Endothelial cell (in vitro differentiated cells): ENCODE measurements around the gene TADA3. TPM values are rescaled to one million over a fixed set of nuclear protein-coding genes. Genes with fewer than 3 reads are reported as not detected.

Experiments used
- DNase-seq: peaks from one replicate; pipeline ENCODE4 v3.0.0; 2021; ENCODE audit warnings: low spot score
- H3K27ac Mint-ChIP-seq: one replicate; pipeline ENCODE4 v1.8.0; 2021; ENCODE audit warnings: mixed read lengths, inconsistent platforms; ENCODE audit not compliant: unreplicated experiment
- H3K27me3 Mint-ChIP-seq: one replicate; pipeline ENCODE4 v1.8.0; 2021; ENCODE audit warnings: mild to moderate bottlenecking, moderate library complexity, mixed read lengths, inconsistent platforms; ENCODE audit not compliant: unreplicated experiment
- H3K36me3 Mint-ChIP-seq: one replicate; pipeline ENCODE4 v1.8.0; 2021; ENCODE audit warnings: mild to moderate bottlenecking, low read depth, mixed read lengths, inconsistent platforms; ENCODE audit not compliant: unreplicated experiment
- H3K4me1 Mint-ChIP-seq: one replicate; pipeline ENCODE4 v1.8.0; 2021; ENCODE audit warnings: mild to moderate bottlenecking, mixed read lengths, inconsistent platforms; ENCODE audit not compliant: unreplicated experiment
- H3K4me3 Mint-ChIP-seq: one replicate; pipeline ENCODE4 v1.8.0; 2021; ENCODE audit warnings: mild to moderate bottlenecking, mixed read lengths, inconsistent platforms; ENCODE audit not compliant: unreplicated experiment
- H3K9me3 Mint-ChIP-seq: one replicate; pipeline ENCODE4 v1.8.0; 2021; ENCODE audit warnings: mixed read lengths, inconsistent platforms; ENCODE audit not compliant: unreplicated experiment
- total RNA-seq: library from RNA; stranded (reverse); fragmentation: NEBNext Ultra II Directional; extraction: Animal tissue kit (Norgen Biotek cat#: 25700); gene quantifications from one replicate; pipeline ENCODE4 v1.2.1, GENCODE V29; 2021; ENCODE audit not compliant: unreplicated experiment
- TF ChIP-seq, protein P1 (sequence below): fragments of 200-600 bp; sonication (generic); IDR thresholded peaks from one replicate; pipeline ENCODE4 v1.5.0; 2021; ENCODE audit warnings: antibody characterized with exemption; ENCODE audit not compliant: unreplicated experiment

Gene TADA3
- total RNA-seq, 1 donor from 2014 or later = 35.4 TPM

DNA sequence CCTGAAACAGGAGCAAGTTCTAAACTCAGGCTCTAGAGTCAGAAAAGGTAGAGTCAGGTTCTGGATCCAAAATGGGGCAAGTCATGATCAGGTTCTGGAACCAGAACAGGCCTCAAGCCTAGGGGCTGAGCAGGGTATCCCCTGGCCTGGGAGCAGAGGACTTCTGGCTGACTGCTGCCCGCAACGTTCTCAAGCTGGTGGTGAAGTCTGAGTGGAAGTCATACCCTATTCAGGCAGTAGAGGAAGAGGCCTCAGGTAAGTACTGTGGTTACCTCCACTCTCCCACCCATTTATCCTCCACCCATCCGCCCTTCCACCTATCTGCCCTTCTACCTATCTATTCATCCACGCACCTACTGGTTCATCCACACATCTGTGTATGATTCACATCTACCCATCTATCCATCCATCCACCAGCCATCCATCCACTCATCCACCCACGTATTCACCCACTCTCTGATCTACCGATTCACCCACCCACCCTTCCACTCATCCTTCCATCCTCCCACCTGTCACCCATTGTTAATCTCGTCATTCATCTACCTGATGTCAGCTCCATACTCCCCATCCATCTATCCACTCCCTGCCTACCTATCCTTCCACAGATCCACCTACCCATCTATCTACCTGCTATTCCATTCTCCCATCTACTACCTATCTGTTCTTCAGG, 26.5 kb upstream of the TADA3 start:
- H3K27me3 Mint-ChIP-seq = no peaks in the 10 kb centered on the region

GRCh38 chr3:9817436-9817835, 25.2 kb upstream of the TADA3 start:
- DNase-seq = no peak
- Mint-ChIP-seq H3K27ac (no peak overlapping the region), H3K4me1 (no peaks in the 10 kb centered on the region), H3K9me3 (no peaks in the 10 kb centered on the region), H3K27me3 (no peaks in the 10 kb centered on the region), H3K36me3 (no peaks in the 10 kb centered on the region), H3K4me3 (no peak overlapping the region)
- TF ChIP-seq, protein P1, sequence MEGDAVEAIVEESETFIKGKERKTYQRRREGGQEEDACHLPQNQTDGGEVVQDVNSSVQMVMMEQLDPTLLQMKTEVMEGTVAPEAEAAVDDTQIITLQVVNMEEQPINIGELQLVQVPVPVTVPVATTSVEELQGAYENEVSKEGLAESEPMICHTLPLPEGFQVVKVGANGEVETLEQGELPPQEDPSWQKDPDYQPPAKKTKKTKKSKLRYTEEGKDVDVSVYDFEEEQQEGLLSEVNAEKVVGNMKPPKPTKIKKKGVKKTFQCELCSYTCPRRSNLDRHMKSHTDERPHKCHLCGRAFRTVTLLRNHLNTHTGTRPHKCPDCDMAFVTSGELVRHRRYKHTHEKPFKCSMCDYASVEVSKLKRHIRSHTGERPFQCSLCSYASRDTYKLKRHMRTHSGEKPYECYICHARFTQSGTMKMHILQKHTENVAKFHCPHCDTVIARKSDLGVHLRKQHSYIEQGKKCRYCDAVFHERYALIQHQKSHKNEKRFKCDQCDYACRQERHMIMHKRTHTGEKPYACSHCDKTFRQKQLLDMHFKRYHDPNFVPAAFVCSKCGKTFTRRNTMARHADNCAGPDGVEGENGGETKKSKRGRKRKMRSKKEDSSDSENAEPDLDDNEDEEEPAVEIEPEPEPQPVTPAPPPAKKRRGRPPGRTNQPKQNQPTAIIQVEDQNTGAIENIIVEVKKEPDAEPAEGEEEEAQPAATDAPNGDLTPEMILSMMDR = no peak

More for the DNA sequence above, 26.5 kb upstream of the TADA3 start:
- no peaks in the 10 kb centered on the region for H3K36me3 Mint-ChIP-seq
- TF ChIP-seq, protein P1 = no peak
- no peak overlapping the region for H3K27ac Mint-ChIP-seq
- H3K4me1 Mint-ChIP-seq = no peaks in the 10 kb centered on the region
- no peaks in the 10 kb centered on the region for H3K9me3 Mint-ChIP-seq
- DNase-seq = no peak
- no peak overlapping the region for H3K4me3 Mint-ChIP-seq

DNA sequence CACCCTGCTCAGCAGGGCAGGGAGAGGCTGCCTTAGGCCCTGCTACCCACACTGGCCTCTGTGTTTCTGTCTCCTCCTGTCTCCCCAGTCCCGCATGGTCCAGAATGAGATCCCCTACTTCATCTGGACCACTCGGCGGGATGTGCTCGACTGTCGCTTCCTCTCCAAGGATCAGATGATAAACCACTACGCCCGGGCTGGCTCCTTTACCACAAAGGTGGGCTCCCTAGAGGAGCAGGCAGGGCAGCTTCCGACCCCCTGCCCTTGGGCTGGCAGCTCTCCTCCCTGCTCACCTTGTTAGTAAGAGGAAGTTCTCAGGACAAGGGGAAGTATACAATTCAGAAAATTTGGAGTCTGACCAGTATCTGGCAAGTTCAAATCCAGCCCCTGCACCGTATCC, 23.7 kb upstream of the TADA3 start:
- H3K4me3 Mint-ChIP-seq = no peak overlapping the region
- TF ChIP-seq, protein P1 = no peak
- peaks cover 9% of the 10 kb centered on the region for H3K36me3 Mint-ChIP-seq
- DNase-seq = no peak
- H3K4me1 Mint-ChIP-seq = peaks cover 8% of the 10 kb centered on the region
- H3K27ac Mint-ChIP-seq = no peak overlapping the region
- H3K9me3 Mint-ChIP-seq = no peaks in the 10 kb centered on the region
- peaks cover 7% of the 10 kb centered on the region for H3K27me3 Mint-ChIP-seq

- DNase-seq = no peak
- peaks cover 16% of the 10 kb centered on the region for H3K36me3 Mint-ChIP-seq
- H3K27me3 Mint-ChIP-seq = peaks cover 10% of the 10 kb centered on the region
- no peaks in the 10 kb centered on the region for H3K9me3 Mint-ChIP-seq
- peaks cover 21% of the 10 kb centered on the region for H3K4me1 Mint-ChIP-seq
- TF ChIP-seq, protein P1 = no peak
- H3K27ac Mint-ChIP-seq = no peak overlapping the region
- no peak overlapping the region for H3K4me3 Mint-ChIP-seq
Measured at GRCh38 chr3:9812870-9813483, 20.7 kb upstream of the TADA3 start.

DNA sequence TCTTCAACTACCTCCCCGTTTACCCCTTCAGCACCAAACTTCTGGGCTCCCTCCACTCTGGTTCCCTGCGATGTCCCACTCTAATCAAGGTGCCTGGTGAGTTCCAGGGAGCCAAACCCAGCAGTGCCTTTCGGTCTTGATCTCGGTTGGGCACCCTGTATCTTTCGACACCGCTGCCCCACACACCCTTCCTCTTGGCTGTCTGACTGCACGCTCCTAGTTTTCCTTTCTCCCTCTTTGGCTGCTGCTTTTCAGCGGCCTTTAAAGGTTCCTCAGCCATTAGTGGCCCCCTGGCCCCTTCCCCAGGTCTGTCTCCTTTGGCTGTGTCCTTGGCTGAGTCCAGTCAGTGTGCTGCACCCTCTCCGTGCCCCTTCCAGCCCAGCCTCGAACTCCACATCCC, 18.6 kb upstream of the TADA3 start:
- H3K36me3 Mint-ChIP-seq = peaks cover 19% of the 10 kb centered on the region
- TF ChIP-seq, protein P1 = no peak
- peak overlapping the region; percentile 72 for H3K4me3 Mint-ChIP-seq
- H3K27ac Mint-ChIP-seq = peak overlapping the region; percentile 11
- DNase-seq = no peak
- H3K9me3 Mint-ChIP-seq = no peaks in the 10 kb centered on the region
- H3K27me3 Mint-ChIP-seq = peaks cover 13% of the 10 kb centered on the region
- peaks cover 21% of the 10 kb centered on the region for H3K4me1 Mint-ChIP-seq
